AG04450 (cell line): ENCODE results near the gene MACROH2A2. TPM values are rescaled to one million over a fixed set of nuclear protein-coding genes. Genes with fewer than 3 reads are reported as not detected.

Source experiments
- CTCF ChIA-PET: fragments of 300-600, 350-600 bp; formaldehyde crosslinking; extraction: SDS; loops from one replicate; lab custom pipeline; 2022; ENCODE audit warnings: antibody characterized with exemption, inconsistent platforms; lab: Charles Lee
- POLR2A ChIA-PET: fragments of 350-600 bp; formaldehyde crosslinking; extraction: SDS; loops from one replicate; lab custom pipeline; 2021; ENCODE audit warnings: antibody characterized with exemption, inconsistent platforms; lab: Yijun Ruan, JAX
- DNase-seq: peaks from one replicate; pipeline ENCODE4 v3.0.0-alpha.2; 2011; ENCODE audit warnings: low read depth, low spot score
- H3K27ac ChIP-seq: one replicate; pipeline ENCODE4 v1.5.1; 2012; ENCODE audit warnings: low read depth, low read length, control low read depth
- H3K27me3 ChIP-seq: one replicate; pipeline ENCODE4 v1.6.0; 2012; ENCODE audit warnings: low read length; ENCODE audit not compliant: control insufficient read depth, insufficient read depth
- H3K4me3 ChIP-seq: 2 replicates; pipeline ENCODE4 v1.5.1; 2011; ENCODE audit warnings: mild to moderate bottlenecking, low read depth, low read length, control low read depth
- H3K9me3 ChIP-seq: 2 replicates; pipeline ENCODE4 v1.5.1; 2012; ENCODE audit warnings: low read length; ENCODE audit not compliant: control insufficient read depth, insufficient read depth
- CTCF ChIP-seq: IDR thresholded peaks from 2 replicates; pipeline ENCODE4 v1.5.1; 2011; ENCODE audit warnings: low read depth, low read length, control low read depth, inconsistent platforms
- polyA plus RNA-seq: library from polyadenylated mRNA; depleted of rRNA; stranded (reverse); fragments of >200 nt; gene quantifications from 2 replicates; pipeline ENCODE4 v1.2.3, GENCODE V29; 2011

MACROH2A2 gene
- polyA plus RNA-seq, 1 experiment, result 21.8 TPM

DNA sequence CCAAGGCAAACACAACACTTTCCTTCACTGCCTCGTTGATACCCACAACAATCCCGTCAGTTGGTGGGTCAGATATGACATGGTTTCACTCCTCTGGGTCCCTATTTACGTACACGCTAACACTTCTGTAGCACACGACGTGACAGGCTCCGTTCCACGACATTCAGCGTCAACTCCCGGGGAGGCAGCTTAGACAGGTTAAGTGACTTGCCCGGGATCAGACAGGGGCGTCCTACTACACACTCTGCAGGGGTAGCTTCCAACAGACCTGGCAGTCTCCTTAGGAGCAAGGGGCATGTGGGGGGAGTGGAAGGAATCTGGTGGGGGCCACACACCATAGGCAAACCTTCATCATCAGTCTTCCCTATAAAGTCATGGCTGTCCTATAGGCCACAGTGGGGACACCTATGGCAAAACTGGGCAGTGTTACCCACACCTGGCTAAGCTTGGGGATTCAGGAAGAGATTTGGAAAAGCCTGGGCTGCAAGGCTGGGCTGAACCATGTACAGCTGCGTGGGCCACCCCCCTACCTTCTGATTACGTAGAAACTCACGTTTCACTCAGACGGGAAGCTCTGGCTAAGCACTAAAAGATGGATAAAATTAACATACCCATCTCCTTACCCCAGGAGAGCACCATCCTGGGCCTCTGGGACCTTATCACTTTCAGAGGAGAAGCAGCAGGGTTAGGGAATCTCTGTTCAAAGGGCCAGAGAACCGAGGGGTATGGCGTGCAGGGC lies 91.9 kb downstream of the MACROH2A2 start:
- H3K27me3 ChIP-seq, result no peaks in the 10 kb centered on the region
- H3K9me3 ChIP-seq, result no peaks in the 10 kb centered on the region
- no peak for DNase-seq
- POLR2A ChIA-PET, result interaction anchor here (1.1 to 1.3 kb wide), 2 partner anchors 26 to 88 kb away, joined by 3 to 4 read pairs; partner anchors contain the start of gene SAR1A
- no peak overlapping the region; the same call in 1 of the 2 replicates for H3K4me3 ChIP-seq
- no peak overlapping the region for H3K27ac ChIP-seq
- CTCF ChIA-PET, result interaction anchor here (0.6 to 3.1 kb wide), 7 partner anchors 13 to 1595 kb away, joined by 3 to 54 read pairs (median 4); no protein-coding TSS in a partner anchor
- no peak for TF ChIP-seq CTCF

GRCh38 chr10:70145166-70145665 lies 92.6 kb downstream of the MACROH2A2 start:
- Histone ChIP-seq H3K4me3 (peak overlapping the region; percentile 68), H3K9me3 (no peaks in the 10 kb centered on the region), H3K27me3 (no peaks in the 10 kb centered on the region), H3K27ac (peak overlapping the region; percentile 52)
- POLR2A ChIA-PET, result interaction anchor here (1.1 to 1.9 kb wide), 4 partner anchors 9 to 219 kb away, joined by 3 to 14 read pairs (median 6); partner anchors contain the start of gene SAR1A
- no peak for DNase-seq
- CTCF ChIA-PET, result interaction anchor here (0.6 to 3.8 kb wide), 12 partner anchors 9 to 1595 kb away, joined by 3 to 54 read pairs (median 4); partner anchors contain the start of gene SAR1A
- no peak for TF ChIP-seq CTCF

GRCh38 chr10:70145666-70146488 lies 93.2 kb downstream of the MACROH2A2 start:
- POLR2A ChIA-PET, result interaction anchor here (0.6 to 2.2 kb wide), 15 partner anchors 10 to 259 kb away, joined by 3 to 28 read pairs (median 6); partner anchors contain the start of gene SAR1A
- peak; percentile 38; the same call in 1 of the 2 replicates for TF ChIP-seq CTCF
- Histone ChIP-seq H3K27me3 (no peaks in the 10 kb centered on the region), H3K4me3 (peak overlapping the region; percentile 68), H3K27ac (peak overlapping the region; percentile 77), H3K9me3 (no peaks in the 10 kb centered on the region)
- CTCF ChIA-PET, result interaction anchor here (0.6 to 3.8 kb wide), 39 partner anchors 8 to 359 kb away, joined by 3 to 54 read pairs (median 5); partner anchors contain the start of genes EIF4EBP2 and SAR1A
- no peak for DNase-seq

DNA sequence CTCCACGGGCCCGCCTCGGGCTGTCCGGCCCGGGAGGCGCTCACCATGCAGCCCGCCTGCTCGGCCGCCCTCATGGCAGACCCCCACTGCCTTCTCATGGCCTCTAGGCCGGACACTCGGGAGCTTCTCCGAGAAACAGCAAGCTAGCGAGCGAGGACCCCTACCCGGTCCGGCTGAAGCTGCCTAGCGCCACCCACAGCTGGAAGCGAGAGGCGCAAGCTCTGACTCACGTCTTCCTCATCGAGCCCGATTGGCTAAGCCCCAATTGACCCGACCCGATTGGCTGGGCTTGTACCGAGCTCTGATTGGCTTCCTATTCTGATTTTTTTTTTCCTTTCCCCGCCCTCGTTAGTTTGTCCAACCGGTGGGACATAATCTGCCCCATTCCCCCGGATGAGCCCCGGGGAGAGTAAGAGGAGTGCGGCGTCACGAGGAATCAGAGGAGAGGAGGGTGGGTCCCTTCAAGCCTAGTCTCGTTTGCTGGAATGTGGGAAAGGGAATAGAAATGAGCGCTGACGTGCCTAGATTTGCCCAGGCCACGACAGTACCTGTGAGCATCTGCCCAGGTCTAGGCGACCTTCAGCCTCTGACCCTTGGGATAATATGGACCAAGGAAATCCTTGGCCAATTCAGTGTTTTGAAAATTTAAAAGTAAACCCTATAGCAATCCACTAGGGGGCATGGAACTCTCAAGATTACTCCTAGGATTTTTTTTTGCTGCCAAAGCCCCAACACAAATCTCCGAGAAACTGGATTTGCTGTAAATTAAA lies 94.0 kb downstream of the MACROH2A2 start, which contains the start of gene TYSND1:
Gene TYSND1, minus strand, starts transcription at position 212 of the 770 bp plus-strand sequence. Its CDS starts 114 bp downstream, at position 98.
- peak; percentile 96 for DNase-seq
- H3K4me3 ChIP-seq, result peak within 1 kb of the TSS; percentile 68
- CTCF ChIA-PET, result interaction anchor here (0.6 to 3.8 kb wide), 44 partner anchors 8 to 637 kb away, joined by 3 to 54 read pairs (median 4); partner anchors contain the start of genes EIF4EBP2 and SAR1A
- peak within 1 kb of the TSS; percentile 95 for H3K27ac ChIP-seq
- POLR2A ChIA-PET, result interaction anchor here (0.6 to 2.2 kb wide), 14 partner anchors 10 to 259 kb away, joined by 3 to 28 read pairs (median 6); partner anchors contain the start of gene SAR1A
- H3K27me3 ChIP-seq, result no peaks in the 10 kb centered on the region
- TF ChIP-seq CTCF, result peak; percentile 76
- no peaks in the 10 kb centered on the region for H3K9me3 ChIP-seq
